Measurements from ENCODE around the gene CDH19.
"Not testable (repeated sequence)": the region's sequence is repeated elsewhere in the genome, so short reads cannot be mapped to it uniquely, and the experiment has no call there.

Gene CDH19

DNA sequence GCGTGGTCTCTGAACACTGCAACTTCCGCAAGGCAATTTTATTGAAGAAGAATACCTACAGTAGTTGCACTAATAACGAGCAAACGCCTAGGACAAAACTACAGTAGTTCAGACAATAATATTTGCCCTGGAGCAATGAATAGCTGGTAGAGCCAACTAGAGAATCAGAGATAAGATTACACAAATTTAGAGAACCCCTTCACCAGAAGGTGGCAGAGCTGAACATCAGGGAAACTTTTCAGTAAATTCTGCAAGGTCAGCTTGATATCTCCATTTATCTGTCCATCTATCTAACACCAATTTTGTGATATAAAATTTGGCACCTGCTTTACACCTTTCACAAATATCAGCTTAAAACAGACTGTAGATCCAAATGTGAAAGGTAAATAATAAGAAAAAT is 43.8 kb downstream of the CDH19 start:
- DNase-seq = no peak

GRCh38 chr18:66558773-66559172 is 45.1 kb downstream of the CDH19 start:
- DNase-seq = no peak

DNA sequence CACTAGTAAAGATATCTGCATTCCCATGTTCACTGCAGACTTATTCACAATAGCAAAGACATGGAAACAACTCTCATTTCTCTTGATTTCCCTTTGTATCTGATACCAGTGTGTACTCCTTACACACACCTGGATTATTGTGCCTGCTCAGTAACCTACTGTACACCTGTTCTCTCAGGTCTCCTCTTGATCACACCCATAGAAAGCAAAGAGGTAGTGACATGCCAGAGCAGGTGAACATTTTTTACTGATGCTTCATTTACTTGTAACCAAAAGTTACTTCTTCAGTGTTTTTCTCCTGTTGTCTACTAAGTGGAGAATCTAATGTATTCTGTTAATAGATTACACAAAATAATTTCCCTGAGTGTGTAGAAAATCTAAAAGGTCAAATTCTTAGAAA is 46.8 kb downstream of the CDH19 start:
- DNase-seq = no peak

- DNase-seq = no peak
Measured at GRCh38 chr18:66555585-66555984, 48.3 kb downstream of the CDH19 start.

- DNase-seq = no peak
Measured at GRCh38 chr18:66553824-66554223, 50.1 kb downstream of the CDH19 start.

DNA sequence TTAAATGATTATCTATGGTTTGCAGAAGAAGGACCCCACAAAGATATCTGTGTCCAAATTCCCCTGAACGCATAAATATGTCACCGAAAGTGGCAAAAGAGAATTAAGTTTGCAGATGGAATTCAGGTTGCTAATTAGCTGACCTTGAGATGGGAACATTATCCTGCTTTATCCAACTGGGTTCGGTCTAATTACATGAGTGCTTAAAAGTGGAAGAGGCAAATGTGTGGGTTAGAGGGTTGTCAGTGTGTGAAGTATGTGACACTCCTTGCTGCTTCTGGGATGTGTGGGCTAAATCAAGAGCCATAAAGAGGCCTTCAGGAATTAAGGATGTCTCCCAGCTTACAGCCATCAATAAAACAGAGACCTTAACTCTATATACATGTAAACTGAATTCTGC is 53.5 kb downstream of the CDH19 start:
- no peak for DNase-seq

DNA sequence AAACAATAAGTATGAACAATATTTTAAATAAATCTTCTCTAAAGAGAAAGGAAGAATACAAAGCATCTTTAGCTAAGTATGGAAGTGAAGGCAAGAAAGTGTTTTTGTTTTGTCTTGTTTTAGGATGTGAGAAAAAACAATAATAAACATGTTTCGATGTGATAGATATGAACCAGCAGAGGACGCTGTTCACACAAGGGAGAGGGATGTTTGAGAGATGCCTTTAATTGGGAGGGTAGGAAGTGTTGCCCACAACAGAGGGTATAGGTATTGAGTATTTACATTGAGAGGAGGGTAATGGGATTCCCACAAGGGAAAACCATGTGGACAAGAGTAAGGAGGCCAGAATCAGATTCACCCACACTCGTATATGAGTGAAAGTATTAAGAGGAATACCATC is 55.1 kb downstream of the CDH19 start:
- no peak for DNase-seq

GRCh38 chr18:66534110-66534509 is 69.8 kb downstream of the CDH19 start:
- DNase-seq = no peak

- no peak for DNase-seq
Measured at GRCh38 chr18:66533693-66534092, 70.2 kb downstream of the CDH19 start.

DNA sequence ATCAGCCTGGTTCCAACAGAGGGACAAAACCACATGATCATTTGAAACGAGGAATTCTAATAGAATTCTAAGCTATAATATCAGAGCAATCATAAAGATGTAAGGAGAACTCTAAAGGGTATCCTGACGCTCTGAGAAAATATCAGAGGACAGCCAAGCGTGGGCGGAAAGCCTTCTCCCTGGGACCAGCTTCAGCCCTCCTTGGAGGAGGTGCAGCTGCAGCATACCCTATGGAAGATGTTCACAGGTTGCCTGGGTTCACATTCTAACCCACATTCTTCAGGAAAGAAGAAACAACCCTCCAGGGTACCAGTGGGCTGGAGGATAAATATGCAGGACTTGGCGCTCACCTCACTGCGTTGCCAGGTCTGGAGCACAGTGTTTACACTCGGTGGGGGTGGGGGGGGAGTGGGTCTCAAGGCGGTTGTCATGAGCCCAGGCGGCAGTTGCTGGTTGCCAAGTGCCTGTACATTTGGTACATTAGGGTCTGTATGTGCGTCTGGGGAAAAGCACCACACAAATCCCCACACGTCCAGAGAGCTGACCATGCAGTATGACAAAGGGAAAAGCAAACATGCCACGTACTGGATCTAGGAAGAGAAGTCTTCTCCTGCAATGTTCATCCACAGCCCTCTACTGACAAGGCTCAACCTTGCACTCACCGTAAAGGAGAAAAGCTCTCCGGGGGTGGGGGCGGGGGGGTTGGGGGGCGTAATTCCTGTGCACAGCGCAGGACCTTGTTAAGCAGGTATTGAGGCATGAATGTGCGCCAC is 80.5 kb downstream of the CDH19 start:
- no peak for DNase-seq

- no peak for DNase-seq
Measured at GRCh38 chr18:66513996-66514395, 89.9 kb downstream of the CDH19 start.

DNA sequence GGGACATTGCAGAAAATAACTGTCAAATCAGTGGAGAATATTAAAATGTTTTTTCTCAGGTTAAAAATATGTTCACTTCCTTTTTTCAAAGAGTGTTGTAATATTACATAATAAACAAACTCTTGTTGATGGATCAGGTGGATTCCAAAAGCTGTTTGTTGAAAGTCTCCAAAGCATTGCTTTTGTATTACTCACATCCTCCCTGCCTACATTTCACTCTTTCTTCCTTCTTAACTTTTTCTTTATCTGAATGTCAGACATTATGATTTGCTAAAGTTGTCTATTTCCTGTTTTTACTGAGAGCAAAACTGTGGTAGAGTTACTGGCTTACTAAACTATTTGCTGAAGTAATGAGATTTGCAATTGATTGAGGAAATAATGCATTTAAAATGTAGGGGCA is 92.1 kb downstream of the CDH19 start:
- no peak for DNase-seq

DNA sequence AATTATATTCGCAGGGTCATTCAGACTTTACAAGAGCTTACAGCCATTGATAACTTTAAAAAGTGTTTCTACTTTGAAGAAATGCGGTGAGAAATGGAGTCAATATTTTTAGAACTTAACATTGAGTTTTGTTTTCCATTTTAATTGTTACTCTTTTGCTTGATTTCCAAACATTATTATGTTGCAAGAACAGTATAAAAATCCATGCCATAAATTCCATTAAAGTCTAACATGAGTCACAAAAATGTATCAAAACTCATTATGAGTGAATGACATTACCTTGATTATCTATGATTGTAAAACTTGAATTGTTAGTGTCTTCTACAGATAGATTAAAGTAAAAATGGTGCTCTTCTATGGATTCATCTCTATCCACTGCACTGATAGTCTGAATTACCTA is 92.6 kb downstream of the CDH19 start:
- no peak for DNase-seq

DNA sequence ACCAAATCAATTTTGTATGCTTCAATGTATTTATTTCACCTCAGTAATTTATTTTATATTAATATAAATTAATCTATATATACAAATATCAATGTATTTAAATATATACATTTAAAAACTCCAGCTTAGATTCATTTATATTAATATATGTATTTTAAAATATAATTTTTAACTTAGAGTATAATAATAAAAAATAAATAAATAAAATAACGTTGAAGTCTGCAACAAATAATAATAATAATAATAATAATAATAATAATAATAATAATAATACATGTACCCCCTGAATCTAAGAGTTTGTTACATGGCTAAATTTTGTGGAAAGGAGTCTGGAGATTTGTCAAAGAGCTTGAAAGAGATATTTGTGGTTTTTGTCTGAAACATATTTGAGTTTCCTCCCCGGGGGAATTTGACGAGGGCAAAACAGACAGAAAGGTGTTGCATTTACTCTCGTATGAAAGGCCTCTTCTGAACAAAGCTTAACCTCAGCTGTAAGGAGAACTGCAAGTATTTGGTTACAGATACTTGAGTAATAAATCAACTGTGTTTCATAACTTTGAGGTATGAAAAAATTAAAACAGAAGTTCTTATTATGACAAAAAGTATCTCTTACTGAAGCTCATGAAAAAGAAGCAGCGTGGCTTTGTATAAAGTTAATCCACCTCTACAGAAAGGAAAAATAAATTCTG is 93.4 kb downstream of the CDH19 start:
- DNase-seq = no peak

GRCh38 chr18:66508937-66509336 is 95.0 kb downstream of the CDH19 start:
- DNase-seq = no peak

DNA sequence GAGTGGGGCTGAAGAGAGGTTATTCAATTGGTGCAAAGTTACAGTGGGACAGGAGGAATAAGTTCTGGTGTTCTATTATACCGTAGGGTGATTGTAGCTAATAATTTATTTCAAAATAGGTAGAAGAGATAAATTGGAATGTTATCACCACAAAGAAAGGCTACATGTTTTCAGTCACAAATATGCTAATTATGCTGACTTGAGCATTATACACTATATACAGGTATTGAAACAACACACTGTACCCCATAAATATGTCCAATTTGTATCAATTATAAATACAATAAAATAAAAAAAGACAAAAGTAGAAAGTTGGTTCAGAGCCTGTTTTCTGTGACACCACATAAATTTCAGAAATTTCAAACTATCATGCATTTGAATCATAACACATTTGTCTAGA is 97.7 kb downstream of the CDH19 start:
- no peak for DNase-seq

- no peak for DNase-seq
Measured at GRCh38 chr18:66497351-66497750, 106.5 kb downstream of the CDH19 start.

- DNase-seq = no peak
Measured at GRCh38 chr18:66495844-66496243, 108.0 kb downstream of the CDH19 start.

- DNase-seq = no peak
Measured at GRCh38 chr18:66473882-66474281, 130.0 kb downstream of the CDH19 start.

GRCh38 chr18:66466184-66466583 is 137.7 kb downstream of the CDH19 start:
- DNase-seq = not testable (repeated sequence)

DNA sequence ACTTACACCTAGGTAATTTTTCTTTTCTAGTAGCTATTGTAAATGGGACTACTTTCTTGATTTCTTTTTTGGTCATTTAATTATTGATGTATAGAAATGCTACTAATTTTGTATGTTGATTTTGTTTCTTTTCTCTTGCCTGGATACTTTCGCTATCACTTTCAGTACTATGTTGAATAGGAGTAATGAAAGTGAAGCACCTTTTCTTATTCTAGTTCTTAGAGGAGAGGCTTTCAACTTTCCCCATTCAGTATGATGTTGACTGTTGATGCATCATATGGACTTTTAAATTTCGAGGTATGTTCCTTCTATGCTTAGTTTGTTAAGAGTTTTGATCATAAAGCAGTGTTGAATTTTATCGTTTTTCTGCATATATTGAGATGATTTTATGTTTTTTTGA is 142.5 kb downstream of the CDH19 start:
- DNase-seq = no peak

- DNase-seq = no peak
Measured at GRCh38 chr18:66457245-66457644, 146.6 kb downstream of the CDH19 start.

Data from activated naive CD4-positive, alpha-beta T cell treated with Interleukin-2 at 50 U/mL for 16 hours (primary cell).